Hepatocyte (in vitro differentiated cells): ENCODE measurements around the gene CCR9.

Experiments
- EZH2 ChIP-seq: fragments of 200-600 bp; sonication (generic); IDR thresholded peaks from 2 replicates; pipeline ENCODE4 v1.6.1; 2016; ENCODE audit warnings: antibody characterized with exemption, mild to moderate bottlenecking, borderline replicate concordance
- TF ChIP-seq, protein P1 (sequence below): fragments of 200-600 bp; sonication (generic); IDR thresholded peaks from 2 replicates; pipeline ENCODE4 v1.5.1; 2016; ENCODE audit warnings: antibody characterized with exemption, mild to moderate bottlenecking; ENCODE audit not compliant: poor library complexity

- TF ChIP-seq, protein P1, sequence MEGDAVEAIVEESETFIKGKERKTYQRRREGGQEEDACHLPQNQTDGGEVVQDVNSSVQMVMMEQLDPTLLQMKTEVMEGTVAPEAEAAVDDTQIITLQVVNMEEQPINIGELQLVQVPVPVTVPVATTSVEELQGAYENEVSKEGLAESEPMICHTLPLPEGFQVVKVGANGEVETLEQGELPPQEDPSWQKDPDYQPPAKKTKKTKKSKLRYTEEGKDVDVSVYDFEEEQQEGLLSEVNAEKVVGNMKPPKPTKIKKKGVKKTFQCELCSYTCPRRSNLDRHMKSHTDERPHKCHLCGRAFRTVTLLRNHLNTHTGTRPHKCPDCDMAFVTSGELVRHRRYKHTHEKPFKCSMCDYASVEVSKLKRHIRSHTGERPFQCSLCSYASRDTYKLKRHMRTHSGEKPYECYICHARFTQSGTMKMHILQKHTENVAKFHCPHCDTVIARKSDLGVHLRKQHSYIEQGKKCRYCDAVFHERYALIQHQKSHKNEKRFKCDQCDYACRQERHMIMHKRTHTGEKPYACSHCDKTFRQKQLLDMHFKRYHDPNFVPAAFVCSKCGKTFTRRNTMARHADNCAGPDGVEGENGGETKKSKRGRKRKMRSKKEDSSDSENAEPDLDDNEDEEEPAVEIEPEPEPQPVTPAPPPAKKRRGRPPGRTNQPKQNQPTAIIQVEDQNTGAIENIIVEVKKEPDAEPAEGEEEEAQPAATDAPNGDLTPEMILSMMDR = no peak
- TF ChIP-seq EZH2 = no peak
Measured at GRCh38 chr3:45911511-45912226, 25.3 kb downstream of the CCR9 start.
